Stimulated activated CD8-positive, alpha-beta memory T cell treated with anti-CD3 and anti-CD28 coated beads, Interleukin-4, amount 100 ng/mL, for 24 hours (primary cell): ENCODE data around the gene COL5A3.
"Not testable (repeated sequence)": the region's sequence is repeated elsewhere in the genome, so short reads cannot be mapped to it uniquely, and the experiment has no call there.

Source experiments
- DNase-seq: peaks from one replicate; pipeline ENCODE4 v3.0.0-alpha.2; 2020; ENCODE audit warnings: low read depth

Gene COL5A3

GRCh38 chr19:9970481-9970880, 39.8 kb downstream of the COL5A3 start:
- no peak for DNase-seq

- no peak for DNase-seq
Measured at GRCh38 chr19:9969688-9969975, 40.7 kb downstream of the COL5A3 start.

GRCh38 chr19:9968820-9969687, 41.2 kb downstream of the COL5A3 start:
- DNase-seq, result no peak

- DNase-seq, result no peak
Measured at GRCh38 chr19:9967326-9967725, 43.0 kb downstream of the COL5A3 start.

GRCh38 chr19:9966448-9966847, 43.9 kb downstream of the COL5A3 start:
- no peak for DNase-seq

GRCh38 chr19:9966024-9966423, 44.3 kb downstream of the COL5A3 start:
- no peak for DNase-seq

- DNase-seq, result no peak
Measured at GRCh38 chr19:9962623-9963290, 47.5 kb downstream of the COL5A3 start.

GRCh38 chr19:9961103-9961502, 49.2 kb downstream of the COL5A3 start:
- DNase-seq, result no peak

GRCh38 chr19:9958379-9958821, 51.9 kb downstream of the COL5A3 start:
- DNase-seq, result no peak

GRCh38 chr19:9956956-9957355, 53.3 kb downstream of the COL5A3 start:
- DNase-seq, result no peak

GRCh38 chr19:9953802-9954542, 56.3 kb downstream of the COL5A3 start:
- DNase-seq, result no peak

GRCh38 chr19:9952276-9952675, 58.0 kb downstream of the COL5A3 start:
- DNase-seq, result no peak

- no peak for DNase-seq
Measured at GRCh38 chr19:9947441-9947840, 62.9 kb downstream of the COL5A3 start.

GRCh38 chr19:9946528-9947125, 63.7 kb downstream of the COL5A3 start:
- DNase-seq, result not testable (repeated sequence)

GRCh38 chr19:9945319-9945966, 64.9 kb downstream of the COL5A3 start:
- DNase-seq, result no peak

- DNase-seq, result no peak
Measured at GRCh38 chr19:9943744-9944143, 66.6 kb downstream of the COL5A3 start.

- DNase-seq, result no peak
Measured at GRCh38 chr19:9941671-9942070, 68.6 kb downstream of the COL5A3 start.

GRCh38 chr19:9941231-9941630, 69.1 kb downstream of the COL5A3 start:
- no peak for DNase-seq

- DNase-seq, result no peak
Measured at GRCh38 chr19:9940778-9941177, 69.5 kb downstream of the COL5A3 start.

GRCh38 chr19:9939301-9939913, 70.9 kb downstream of the COL5A3 start:
- no peak for DNase-seq

- no peak for DNase-seq
Measured at GRCh38 chr19:9937001-9937411, 73.3 kb downstream of the COL5A3 start.
